ENCODE measurements around the gene APMAP. TPM values are rescaled to one million over a fixed set of nuclear protein-coding genes. Genes with fewer than 3 reads are reported as not detected.

The APMAP gene
- total and polyA plus RNA-seq, 2 of the 13 experiments (the other 11 are each of a cell fraction or from before 2014, with no cell fraction given) = 168 to 214 TPM

- no TSS peak for BruUV-seq (replicated peaks)
- CTCF ChIA-PET (ENCODE audit: low intra/inter-chr PET ratio, low total read pairs) = interaction anchor here (1.0 to 1.7 kb wide), 4 partner anchors 134 to 981 kb away, joined by 3 to 26 read pairs (median 6); no protein-coding TSS in a partner anchor
- FAIRE-seq (peak; percentile 98), ATAC-seq (peak; percentile 94), DNase-seq (ENCODE audit: low spot score) (peak; percentile 53)
- intact Hi-C loops (cut with micrococcal nuclease; ENCODE audit: unreplicated experiment) (loop anchor here (1.0 kb wide), 2 partner anchors 134 to 758 kb away; no protein-coding TSS in a partner anchor), in situ Hi-C loops (cut with HindIII; ENCODE audit: extremely low pct_ligation_motif_present, low pct_unique_long_range_greater_than_20kb) (loop anchor here (5.0 to 25.0 kb wide), 4 partner anchors 131 to 981 kb away; no protein-coding TSS in a partner anchor)
- H3K79me2 ChIP-seq (ENCODE audit: insufficient read depth, low read length) = no peaks in the 10 kb centered on the region
- H3K27me3 ChIP-seq (ENCODE audit: control insufficient read depth in 1 of 2, insufficient read depth in 2 of 2, low read length in 2 of 2) = peaks cover 6 to 35% of the 10 kb centered on the region in 2 experiments; a peak in 4 of 5 replicates
- H3K9ac ChIP-seq (ENCODE audit: insufficient read depth, low read depth, low read length) = no peak overlapping the region
- no peak overlapping the region for H3K27ac ChIP-seq (ENCODE audit: extremely low read length, insufficient read depth, low read length)
- no peaks in the 10 kb centered on the region for H3K9me3 ChIP-seq (ENCODE audit: low read length)
- POLR2A ChIA-PET = no interaction called here
- peaks cover 15% of the 10 kb centered on the region; the same call in 1 of the 2 replicates for H3K4me1 ChIP-seq (ENCODE audit: insufficient read depth, low read length)
- no peak overlapping the region for H3K4me3 ChIP-seq (replicated peaks in 1 of 3; ENCODE audit: insufficient read depth in 1 of 3, low read depth in 2 of 3, low read length in 3 of 3)
- no peaks in the 10 kb centered on the region for H3K36me3 ChIP-seq (replicated peaks in 1 of 2; ENCODE audit: control insufficient read depth in 1 of 2, insufficient read depth in 2 of 2, low read length in 2 of 2)
- no peak overlapping the region for H2AFZ ChIP-seq (ENCODE audit: low read length)
- H3K4me2 ChIP-seq (ENCODE audit: low read depth, low read length) = no peak overlapping the region
- H4K20me1 ChIP-seq (ENCODE audit: insufficient read depth, low read length) = no peaks in the 10 kb centered on the region
- WGBS (ENCODE audit: low lambda C conversion rate) = 22% methylated on average over 30 of the region's 34 CpGs
- no peak for TF ChIP-seq SRSF4 (IDR thresholded peaks at IDR 0.05; ENCODE audit: low read depth, low read length, poor library complexity, severe bottlenecking)
- TF ChIP-seq GLI4 (CRISPR knock-in tag; IDR thresholded peaks at IDR 0.05; ENCODE audit: borderline replicate concordance) = no peak
- no peak for TF ChIP-seq DZIP1 (CRISPR knock-in tag; IDR thresholded peaks at IDR 0.05)
- TF ChIP-seq DMTF1 (CRISPR knock-in tag; IDR thresholded peaks at IDR 0.05) = no peak
- TF ChIP-seq ZNF839 (CRISPR knock-in tag; IDR thresholded peaks at IDR 0.05; ENCODE audit: borderline replicate concordance) = no peak
- no peak for TF ChIP-seq ATF5 (CRISPR knock-in tag; IDR thresholded peaks at IDR 0.05; ENCODE audit: low read depth)
- no peak for TF ChIP-seq ZNF354B (CRISPR knock-in tag; IDR thresholded peaks at IDR 0.05)
- TF ChIP-seq ZFP91 (CRISPR knock-in tag; IDR thresholded peaks at IDR 0.05; ENCODE audit: borderline replicate concordance) = peak; percentile 35; the same call in 1 of the 2 replicates
- no peak for TF ChIP-seq ZNF605 (CRISPR knock-in tag; IDR thresholded peaks at IDR 0.05)
- TF ChIP-seq NFE2L1 (CRISPR knock-in tag; IDR thresholded peaks at IDR 0.05; ENCODE audit: borderline replicate concordance) = no peak
- TF ChIP-seq ZFX (CRISPR knock-in tag; IDR thresholded peaks at IDR 0.05; ENCODE audit: low read depth) = peak; percentile 71
- no peak for TF ChIP-seq POLR2A (IDR thresholded peaks at IDR 0.05; ENCODE audit: insufficient read depth in 1 of 2, low read depth in 2 of 2, low read length in 2 of 2)
- no peak for TF ChIP-seq SRF (IDR thresholded peaks at IDR 0.05; ENCODE audit: low read depth, low read length)
- TF ChIP-seq MXD4 (CRISPR knock-in tag; IDR thresholded peaks at IDR 0.05) = 0 out of 2 replicates have a peak, but pooled peaks have one; percentile 46
- TF ChIP-seq NRL (CRISPR knock-in tag; IDR thresholded peaks at IDR 0.05; ENCODE audit: borderline replicate concordance) = no peak
Observed at GRCh38 chr20:24917797-24918578, 74.6 kb downstream of the APMAP start.

Data from HepG2 (cell line).